ENCODE data around the gene SLC2A6.

SLC2A6 gene

GRCh38 chr9:133524146-133524545 lies 45.2 kb upstream of the SLC2A6 start:
- H3K4me3 ChIP-seq (ENCODE audit: low read length), result no peak overlapping the region
- TF ChIP-seq, protein P1, sequence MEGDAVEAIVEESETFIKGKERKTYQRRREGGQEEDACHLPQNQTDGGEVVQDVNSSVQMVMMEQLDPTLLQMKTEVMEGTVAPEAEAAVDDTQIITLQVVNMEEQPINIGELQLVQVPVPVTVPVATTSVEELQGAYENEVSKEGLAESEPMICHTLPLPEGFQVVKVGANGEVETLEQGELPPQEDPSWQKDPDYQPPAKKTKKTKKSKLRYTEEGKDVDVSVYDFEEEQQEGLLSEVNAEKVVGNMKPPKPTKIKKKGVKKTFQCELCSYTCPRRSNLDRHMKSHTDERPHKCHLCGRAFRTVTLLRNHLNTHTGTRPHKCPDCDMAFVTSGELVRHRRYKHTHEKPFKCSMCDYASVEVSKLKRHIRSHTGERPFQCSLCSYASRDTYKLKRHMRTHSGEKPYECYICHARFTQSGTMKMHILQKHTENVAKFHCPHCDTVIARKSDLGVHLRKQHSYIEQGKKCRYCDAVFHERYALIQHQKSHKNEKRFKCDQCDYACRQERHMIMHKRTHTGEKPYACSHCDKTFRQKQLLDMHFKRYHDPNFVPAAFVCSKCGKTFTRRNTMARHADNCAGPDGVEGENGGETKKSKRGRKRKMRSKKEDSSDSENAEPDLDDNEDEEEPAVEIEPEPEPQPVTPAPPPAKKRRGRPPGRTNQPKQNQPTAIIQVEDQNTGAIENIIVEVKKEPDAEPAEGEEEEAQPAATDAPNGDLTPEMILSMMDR (conservative IDR thresholded peaks at IDR 0.05; ENCODE audit: low read depth, low read length), result no peak
- DNase-seq (ENCODE audit: low read depth), result no peak

DNA sequence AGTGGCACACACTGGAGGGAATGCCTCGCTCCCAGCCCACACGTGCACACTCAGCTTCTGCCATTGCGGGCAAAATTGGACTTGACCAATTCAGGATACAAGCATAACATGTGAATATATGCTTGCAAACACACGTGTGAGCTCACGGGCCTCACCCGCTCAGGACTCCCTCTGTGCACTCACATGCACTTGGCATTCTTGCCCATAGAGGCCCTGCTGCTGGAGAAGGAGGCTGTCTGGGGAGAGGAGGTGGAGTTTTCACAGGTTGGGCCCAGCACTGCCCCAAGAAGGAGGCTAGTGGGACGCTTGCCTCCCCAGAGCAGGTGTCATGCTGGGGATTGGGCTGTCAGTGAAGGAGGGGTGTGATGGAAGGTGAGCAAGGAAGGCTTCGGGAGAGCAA lies 44.2 kb upstream of the SLC2A6 start:
- H3K4me3 ChIP-seq (ENCODE audit: low read length), result no peak overlapping the region
- TF ChIP-seq, protein P1 (conservative IDR thresholded peaks at IDR 0.05; ENCODE audit: low read depth, low read length), result peak; percentile 32
- DNase-seq (ENCODE audit: low read depth), result no peak

DNA sequence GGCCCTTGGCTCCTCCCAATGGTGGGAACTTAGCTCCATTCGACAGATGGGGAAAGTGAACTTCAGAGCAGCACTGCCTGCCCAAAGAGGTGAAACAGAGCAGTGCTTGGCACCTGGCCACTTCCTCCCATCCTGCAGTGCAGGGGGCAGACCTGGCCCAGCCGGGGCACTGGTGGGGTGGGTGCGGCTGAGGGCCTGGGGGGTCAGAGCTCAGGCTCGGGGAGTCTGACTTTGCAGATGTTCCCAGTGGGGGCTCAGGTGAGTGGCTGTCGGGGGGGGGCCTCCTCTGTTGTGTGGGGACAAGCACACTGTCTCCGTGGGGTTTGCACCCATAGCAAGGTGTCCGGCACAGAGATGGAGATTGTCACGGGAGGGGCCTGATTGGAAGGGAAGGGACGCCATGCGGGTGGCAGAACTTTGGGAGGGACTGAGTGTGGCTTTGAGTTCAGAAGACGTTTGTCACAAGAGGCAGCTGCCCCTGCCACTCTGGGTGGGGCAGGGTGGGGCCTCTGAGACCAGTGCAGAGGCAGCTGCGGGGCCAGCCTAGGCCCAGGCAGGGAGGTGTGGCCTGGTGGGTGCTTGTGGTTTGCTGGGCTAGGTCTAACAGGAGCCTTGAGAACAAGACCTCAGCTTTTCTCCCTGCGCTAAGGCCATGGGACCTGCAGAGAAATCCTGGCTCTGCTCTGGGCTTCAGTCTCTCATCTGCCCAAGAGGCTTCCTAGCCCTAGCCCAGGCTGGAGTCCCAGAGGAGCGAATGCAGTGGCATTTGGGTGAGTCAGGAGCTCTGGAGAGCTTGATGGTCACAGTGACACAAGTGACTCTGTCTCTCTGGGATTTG lies 43.4 kb upstream of the SLC2A6 start:
- H3K4me3 ChIP-seq (ENCODE audit: low read length), result no peak overlapping the region
- DNase-seq (ENCODE audit: low read depth), result no peak
- TF ChIP-seq, protein P1 (conservative IDR thresholded peaks at IDR 0.05; ENCODE audit: low read depth, low read length), result no peak

- no peak overlapping the region for H3K4me3 ChIP-seq (ENCODE audit: low read length)
- peak; percentile 51 for DNase-seq (ENCODE audit: low read depth)
- TF ChIP-seq, protein P1 (conservative IDR thresholded peaks at IDR 0.05; ENCODE audit: low read depth, low read length), result no peak
Measured at GRCh38 chr9:133521122-133522072, 42.5 kb upstream of the SLC2A6 start.

GRCh38 chr9:133520121-133520835 lies 41.4 kb upstream of the SLC2A6 start:
- H3K4me3 ChIP-seq (ENCODE audit: low read length), result no peak overlapping the region
- TF ChIP-seq, protein P1 (conservative IDR thresholded peaks at IDR 0.05; ENCODE audit: low read depth, low read length), result no peak
- no peak for DNase-seq (ENCODE audit: low read depth)

DNA sequence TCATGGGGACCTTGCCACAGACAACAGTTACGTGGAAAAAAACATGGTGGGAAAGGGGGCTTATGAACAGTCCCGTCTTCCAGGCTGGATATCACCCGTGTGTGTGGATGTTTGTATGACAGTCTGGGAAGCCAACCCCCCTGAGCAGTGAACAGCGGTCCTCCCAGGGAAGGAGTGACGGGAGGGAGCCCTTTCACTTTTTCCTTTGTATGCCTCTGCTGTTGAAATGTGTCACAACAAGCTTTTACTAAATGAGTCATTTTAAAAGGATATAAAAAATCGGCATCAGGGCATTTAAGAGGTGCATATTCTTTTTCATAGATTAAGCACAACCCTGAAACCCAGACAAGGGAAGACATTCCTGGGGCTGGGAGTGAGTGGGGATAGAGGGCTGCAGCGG lies 40.8 kb upstream of the SLC2A6 start:
- H3K4me3 ChIP-seq (ENCODE audit: low read length), result no peak overlapping the region
- TF ChIP-seq, protein P1 (conservative IDR thresholded peaks at IDR 0.05; ENCODE audit: low read depth, low read length), result no peak
- no peak for DNase-seq (ENCODE audit: low read depth)

All from retinal pigment epithelial cell (primary cell).